HL-60 (cell line): ENCODE results near the gene EBF4.
"Not testable (repeated sequence)": the region's sequence is repeated elsewhere in the genome, so short reads cannot be mapped to it uniquely, and the experiment has no call there.

Source experiments
- DNase-seq, 2 experiments: peaks; one replicate each; pipeline ENCODE4 v3.0.0-alpha.2; 2010 to 2020; ENCODE audit warnings: low read depth in 1 of 2, low spot score in 1 of 2
- H3K27ac ChIP-seq: fragments of 250-450 bp; sonication (Bioruptor Pico); replicated peaks from 2 replicates; pipeline ENCODE4 v1.5.1; 2020; ENCODE audit warnings: mild to moderate bottlenecking, moderate library complexity
- H3K27me3 ChIP-seq: fragments of 250-450 bp; sonication (Bioruptor Pico); 2 replicates; pipeline ENCODE4 v1.5.1; 2021; ENCODE audit warnings: mild to moderate bottlenecking, moderate library complexity; ENCODE audit not compliant: insufficient read depth, poor library complexity, severe bottlenecking
- H3K4me3 ChIP-seq: replicated peaks from 2 replicates; pipeline ENCODE4 v1.5.1; 2011; ENCODE audit warnings: mild to moderate bottlenecking, control low read depth, low read length; ENCODE audit not compliant: insufficient read depth
- CTCF ChIP-seq: IDR thresholded peaks from one replicate; pipeline ENCODE4 v1.5.1; 2011; ENCODE audit warnings: low read length, control low read depth, inconsistent platforms; ENCODE audit not compliant: insufficient read depth
- GABPA ChIP-seq: IDR thresholded peaks from 2 replicates; pipeline ENCODE4 v1.6.1; 2012; ENCODE audit warnings: low read depth
- POLR2AphosphoS5 ChIP-seq: IDR thresholded peaks from 2 replicates; pipeline ENCODE4 v1.6.1; 2012; ENCODE audit warnings: low read depth
- REST ChIP-seq: IDR thresholded peaks from 2 replicates; pipeline ENCODE4 v1.6.1; 2012; ENCODE audit warnings: low read depth; ENCODE audit not compliant: insufficient replicate concordance
- SPI1 ChIP-seq: IDR thresholded peaks from 2 replicates; pipeline ENCODE4 v1.6.1; 2012; ENCODE audit warnings: low read depth, mild to moderate bottlenecking, borderline replicate concordance

EBF4 gene

GRCh38 chr20:2694519-2694918, 1.9 kb downstream of the EBF4 start:
- no peak overlapping the region for H3K27ac ChIP-seq
- peaks cover 58% of the 10 kb centered on the region for H3K27me3 ChIP-seq
- H3K4me3 ChIP-seq, result no peak overlapping the region
- DNase-seq, result no peak
- TF ChIP-seq REST, result no peak
- no peak for TF ChIP-seq GABPA
- no peak for TF ChIP-seq POLR2AphosphoS5
- TF ChIP-seq SPI1, result no peak
- no peak for TF ChIP-seq CTCF

GRCh38 chr20:2695206-2695983, 2.8 kb downstream of the EBF4 start:
- H3K4me3 ChIP-seq, result no peak overlapping the region
- peaks cover 58% of the 10 kb centered on the region for H3K27me3 ChIP-seq
- TF ChIP-seq GABPA (no peak), POLR2AphosphoS5 (no peak), CTCF (no peak), SPI1 (no peak), REST (no peak)

DNA sequence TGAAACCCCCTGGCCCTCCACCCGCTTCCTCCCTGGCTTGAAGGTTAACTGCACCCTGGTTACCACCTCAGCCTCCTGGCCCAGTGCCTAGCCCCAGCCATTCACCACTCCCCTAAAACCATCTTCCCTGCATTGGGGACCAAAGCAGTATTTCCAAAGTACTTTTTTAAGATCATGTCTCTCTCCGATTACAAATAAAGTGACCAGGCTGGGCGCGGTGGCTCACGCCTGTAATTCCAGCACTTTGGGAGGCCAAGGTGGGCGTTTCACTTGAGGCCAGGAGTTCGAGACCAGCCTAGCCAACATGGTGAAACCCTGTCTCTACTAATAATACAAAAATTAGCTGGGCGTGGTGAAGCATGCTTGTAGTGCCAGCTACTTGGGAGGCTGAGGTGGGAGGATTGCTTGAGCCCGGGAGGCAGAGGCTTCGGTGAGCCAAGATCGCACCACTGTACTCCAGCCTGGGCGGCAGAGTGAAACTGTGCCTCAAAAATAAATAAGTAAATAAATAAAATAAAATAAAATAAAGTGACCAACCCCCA, 3.5 kb downstream of the EBF4 start:
- not testable (repeated sequence) for DNase-seq, H3K4me3 ChIP-seq, H3K27ac ChIP-seq
- H3K27me3 ChIP-seq, result peaks cover 61% of the 10 kb centered on the region

More at GRCh38 chr20:2695206-2695983, 2.8 kb downstream of the EBF4 start:
- H3K27ac ChIP-seq, result no peak overlapping the region
- no peak for DNase-seq

DNA sequence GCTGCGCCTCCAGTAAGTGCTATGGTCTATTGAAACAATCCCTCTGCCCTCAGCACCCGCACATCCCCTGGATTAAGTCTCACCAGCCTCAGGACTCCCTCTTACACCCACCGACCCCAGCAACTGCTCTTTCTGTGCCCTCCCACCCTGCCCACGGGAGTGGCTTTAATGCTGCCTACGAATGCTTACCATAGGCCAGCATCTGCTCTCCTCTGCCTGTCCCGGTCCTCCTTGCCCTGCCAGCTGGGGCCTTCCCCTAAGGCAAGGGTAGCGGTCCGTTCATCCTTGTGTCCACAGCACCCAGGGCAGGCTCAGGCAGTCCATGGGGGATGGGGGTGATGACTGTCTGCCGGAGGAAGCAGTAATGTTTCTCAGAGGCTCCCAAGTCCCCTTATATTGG, 4.1 kb downstream of the EBF4 start:
- peaks cover 62% of the 10 kb centered on the region for H3K27me3 ChIP-seq
- TF ChIP-seq GABPA, result no peak
- TF ChIP-seq CTCF, result no peak
- TF ChIP-seq REST, result no peak
- no peak for TF ChIP-seq SPI1
- no peak for TF ChIP-seq POLR2AphosphoS5

More for the DNA sequence above, 4.1 kb downstream of the EBF4 start:
- no peak for DNase-seq
- no peak overlapping the region for H3K4me3 ChIP-seq
- H3K27ac ChIP-seq, result no peak overlapping the region
